ENCODE results near the gene SPATA9. TPM values are rescaled to one million over a fixed set of nuclear protein-coding genes. Genes with fewer than 3 reads are reported as not detected.
"Not testable (repeated sequence)": the region's sequence is repeated elsewhere in the genome, so short reads cannot be mapped to it uniquely, and the experiment has no call there.

Gene SPATA9
- total RNA-seq, 1 donor from 2014 or later: 0.74 TPM

- Mint-ChIP-seq H3K27ac (no peak overlapping the region), H3K27me3 (ENCODE audit: low read depth) (no peaks in the 10 kb centered on the region), H3K36me3 (peaks cover 4% of the 10 kb centered on the region), H3K9me3 (no peaks in the 10 kb centered on the region), H3K4me1 (peaks cover 8% of the 10 kb centered on the region), H3K4me3 (no peak overlapping the region)
- TF ChIP-seq CTCF (IDR thresholded peaks at IDR 0.05; ENCODE audit: unreplicated experiment): no peak
- DNase-seq (ENCODE audit: low spot score in 2 of 2, unreplicated experiment in 2 of 2): no peak
These were observed 32.8 kb downstream of the SPATA9 start for GRCh38 chr5:95649842-95650620.

GRCh38 chr5:95649274-95649673, 33.5 kb downstream of the SPATA9 start:
- Mint-ChIP-seq H3K27me3 (ENCODE audit: low read depth) (no peaks in the 10 kb centered on the region), H3K4me3 (no peak overlapping the region), H3K36me3 (peaks cover 4% of the 10 kb centered on the region), H3K27ac (no peak overlapping the region), H3K9me3 (no peaks in the 10 kb centered on the region), H3K4me1 (peaks cover 8% of the 10 kb centered on the region)
- no peak for DNase-seq (ENCODE audit: low spot score in 2 of 2, unreplicated experiment in 2 of 2)
- no peak for TF ChIP-seq CTCF (IDR thresholded peaks at IDR 0.05; ENCODE audit: unreplicated experiment)

GRCh38 chr5:95647886-95648860, 34.6 kb downstream of the SPATA9 start:
- no peak for DNase-seq (ENCODE audit: low spot score in 2 of 2, unreplicated experiment in 2 of 2)

GRCh38 chr5:95646569-95647431, 36.0 kb downstream of the SPATA9 start, which contains the start of gene RFESD:
RFESD (plus strand) TSS chr5:95646777; CDS start chr5:95652272, 5,495 bp downstream.
- no peaks in the 10 kb centered on the region for H3K36me3 Mint-ChIP-seq
- no peaks in the 10 kb centered on the region for H3K27me3 Mint-ChIP-seq (ENCODE audit: low read depth)
- peaks cover 8% of the 10 kb centered on the region for H3K4me1 Mint-ChIP-seq
- no peak for TF ChIP-seq CTCF (IDR thresholded peaks at IDR 0.05; ENCODE audit: unreplicated experiment)
- H3K27ac Mint-ChIP-seq: peak within 1 kb of the TSS; percentile 90
- H3K4me3 Mint-ChIP-seq: peak within 1 kb of the TSS; percentile 75
- DNase-seq (ENCODE audit: low spot score in 2 of 2, unreplicated experiment in 2 of 2): peak; percentile 88 to 92
- no peaks in the 10 kb centered on the region for H3K9me3 Mint-ChIP-seq

More at GRCh38 chr5:95647886-95648860, 34.6 kb downstream of the SPATA9 start:
- Mint-ChIP-seq H3K36me3 (peaks cover 4% of the 10 kb centered on the region), H3K4me1 (peaks cover 8% of the 10 kb centered on the region), H3K4me3 (peak overlapping the region; percentile 7), H3K27ac (no peak overlapping the region), H3K27me3 (ENCODE audit: low read depth) (no peaks in the 10 kb centered on the region), H3K9me3 (no peaks in the 10 kb centered on the region)
- no peak for TF ChIP-seq CTCF (IDR thresholded peaks at IDR 0.05; ENCODE audit: unreplicated experiment)

GRCh38 chr5:95646226-95646568, 36.6 kb downstream of the SPATA9 start:
- H3K36me3 Mint-ChIP-seq, H3K4me1 Mint-ChIP-seq: not testable (repeated sequence)
- peak overlapping the region; percentile 84 for H3K27ac Mint-ChIP-seq

More at GRCh38 chr5:95646226-95646568, 36.6 kb downstream of the SPATA9 start:
- peak overlapping the region; percentile 75 for H3K4me3 Mint-ChIP-seq
- not testable (repeated sequence) for DNase-seq (ENCODE audit: low spot score in 2 of 2, unreplicated experiment in 2 of 2); H3K27me3 Mint-ChIP-seq (ENCODE audit: low read depth); H3K9me3 Mint-ChIP-seq

Measured in mesothelial cell of epicardium (in vitro differentiated cells).